HG02678 (cell line): ENCODE data around the gene FAM83F.

Experiments
- ATAC-seq: cut with Tn5 transposase; IDR thresholded peaks from one replicate; pipeline ENCODE4 v1.9.1; 2021; ENCODE audit warnings: mild to moderate bottlenecking, moderate library complexity; ENCODE audit not compliant: unreplicated experiment

The FAM83F gene

GRCh38 chr22:40033586-40034380 is 39.0 kb downstream of the FAM83F start:
- ATAC-seq, result no peak

DNA sequence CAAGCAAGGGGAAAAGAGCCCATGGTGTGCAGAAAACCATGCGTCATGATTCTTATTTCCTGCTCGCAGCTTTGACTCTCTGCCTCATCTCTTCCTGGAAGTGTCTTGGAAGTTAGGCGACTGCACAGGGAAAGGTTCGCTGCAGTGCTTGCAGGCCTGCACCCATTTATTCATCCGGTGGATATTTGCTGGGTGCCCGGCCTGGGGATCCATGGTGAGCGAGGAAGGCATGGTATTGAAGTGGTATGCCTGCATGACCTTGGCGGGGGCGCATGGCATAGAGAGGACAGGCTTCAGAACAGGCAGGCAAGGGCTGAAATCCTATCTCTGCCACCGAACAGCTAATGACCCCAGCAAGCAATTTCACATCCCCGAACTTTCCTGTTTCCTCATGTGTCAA is 40.6 kb downstream of the FAM83F start:
- ATAC-seq, result no peak

- ATAC-seq, result no peak
Observed at GRCh38 chr22:40036126-40036525, 41.4 kb downstream of the FAM83F start.

DNA sequence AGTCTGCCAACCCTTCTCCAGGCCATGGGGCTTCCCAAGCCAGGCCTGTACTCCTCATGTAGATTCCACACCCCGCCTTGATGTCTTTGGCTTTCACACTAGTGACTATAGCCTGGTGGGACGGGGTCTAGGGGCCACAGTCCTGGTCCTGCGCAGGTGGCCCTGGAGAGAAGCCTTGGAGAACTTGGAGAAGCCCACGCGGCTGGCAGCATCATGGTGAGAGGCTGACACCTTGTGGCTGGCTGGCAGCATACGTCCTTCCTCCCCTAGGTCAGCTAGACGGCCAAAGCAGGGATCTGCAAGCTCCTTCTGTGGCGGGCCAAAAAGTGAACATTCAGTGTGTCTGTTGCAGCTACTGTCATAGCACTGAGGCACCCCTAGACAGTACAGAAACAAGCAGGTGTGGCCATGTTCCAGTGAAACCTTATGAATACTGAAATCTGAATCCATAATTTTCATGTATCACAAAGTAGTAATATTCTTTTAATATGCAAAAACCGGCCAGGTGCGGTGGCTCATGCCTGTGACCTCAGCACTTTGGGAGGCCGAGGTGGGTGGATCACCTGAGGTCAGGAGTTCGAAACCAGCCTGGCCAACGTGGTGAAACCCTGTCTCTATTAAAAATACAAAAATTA is 42.0 kb downstream of the FAM83F start:
- ATAC-seq, result no peak

GRCh38 chr22:40037320-40037719 is 42.6 kb downstream of the FAM83F start:
- no peak for ATAC-seq

- ATAC-seq, result no peak
Observed at GRCh38 chr22:40039482-40040115, 44.8 kb downstream of the FAM83F start.

GRCh38 chr22:40040927-40041326 is 46.2 kb downstream of the FAM83F start:
- no peak for ATAC-seq

- no peak for ATAC-seq
Observed at GRCh38 chr22:40041366-40042137, 46.8 kb downstream of the FAM83F start.

GRCh38 chr22:40042312-40042711 is 47.6 kb downstream of the FAM83F start:
- no peak for ATAC-seq

- no peak for ATAC-seq
Observed at GRCh38 chr22:40043081-40043480, 48.3 kb downstream of the FAM83F start.

- ATAC-seq, result no peak
Observed at GRCh38 chr22:40043793-40044101, 49.0 kb downstream of the FAM83F start.

DNA sequence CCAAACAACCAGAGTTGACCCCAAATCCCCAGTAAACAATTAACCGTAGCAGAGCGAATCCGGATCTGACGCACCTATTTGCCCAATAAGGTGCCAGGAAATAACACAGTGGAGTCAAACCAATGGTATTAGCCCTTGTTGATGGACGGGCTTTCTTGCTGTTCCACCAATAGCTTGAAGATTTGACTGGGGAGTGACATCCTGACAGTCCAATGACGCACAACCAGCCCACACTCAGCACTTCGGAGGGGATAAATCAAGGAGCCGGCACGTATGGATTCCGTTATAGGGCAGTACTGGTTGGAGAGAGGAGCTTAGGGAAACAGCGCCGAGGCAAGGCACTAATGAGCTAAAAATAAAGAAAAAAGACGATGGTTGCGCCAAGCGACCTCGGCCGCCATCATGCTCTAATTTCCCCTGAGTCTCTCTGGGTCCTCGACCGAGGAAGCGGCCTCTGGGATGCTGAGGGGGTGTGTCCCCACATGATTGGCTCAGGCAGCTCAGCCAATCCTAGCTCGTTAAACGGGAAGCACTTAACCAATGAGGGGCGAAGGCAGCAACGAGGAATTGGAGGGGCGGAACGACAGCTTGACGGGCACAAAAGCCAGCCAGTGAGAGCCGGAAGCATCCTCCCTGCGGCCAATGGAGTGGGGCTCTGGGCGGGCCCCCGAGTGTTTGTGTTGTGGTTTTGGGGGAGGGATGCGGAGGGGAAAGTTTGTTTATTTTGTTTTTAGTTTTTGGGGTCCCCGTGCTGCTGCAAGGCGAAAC is 49.5 kb downstream of the FAM83F start:
- peak; percentile 85 for ATAC-seq

GRCh38 chr22:40044870-40045834 is 50.4 kb downstream of the FAM83F start:
- peak; percentile 20 for ATAC-seq

- ATAC-seq, result no peak
Observed at GRCh38 chr22:40046126-40046525, 51.4 kb downstream of the FAM83F start.

GRCh38 chr22:40050258-40050657 is 55.5 kb downstream of the FAM83F start:
- ATAC-seq, result peak; percentile 91

- no peak for ATAC-seq
Observed at GRCh38 chr22:40051322-40051721, 56.6 kb downstream of the FAM83F start.

DNA sequence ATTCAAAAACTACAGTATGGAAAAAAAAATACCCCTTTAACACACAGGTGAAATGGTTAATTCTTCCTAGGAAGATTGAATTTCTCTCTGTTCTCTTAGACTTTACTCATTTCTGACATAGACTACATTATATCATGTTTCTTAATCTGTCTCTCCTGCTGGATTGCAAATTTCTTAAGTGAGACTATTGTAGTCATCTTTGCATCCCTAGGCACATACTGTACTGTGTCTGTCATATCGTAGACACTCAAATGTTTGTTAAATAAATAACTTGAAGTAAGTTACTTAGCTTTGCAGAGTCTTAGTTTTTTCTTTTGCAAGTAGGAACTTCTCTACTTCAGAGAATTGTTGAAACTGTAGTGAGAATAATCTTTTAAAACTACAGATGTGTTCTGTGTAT is 58.7 kb downstream of the FAM83F start:
- no peak for ATAC-seq

DNA sequence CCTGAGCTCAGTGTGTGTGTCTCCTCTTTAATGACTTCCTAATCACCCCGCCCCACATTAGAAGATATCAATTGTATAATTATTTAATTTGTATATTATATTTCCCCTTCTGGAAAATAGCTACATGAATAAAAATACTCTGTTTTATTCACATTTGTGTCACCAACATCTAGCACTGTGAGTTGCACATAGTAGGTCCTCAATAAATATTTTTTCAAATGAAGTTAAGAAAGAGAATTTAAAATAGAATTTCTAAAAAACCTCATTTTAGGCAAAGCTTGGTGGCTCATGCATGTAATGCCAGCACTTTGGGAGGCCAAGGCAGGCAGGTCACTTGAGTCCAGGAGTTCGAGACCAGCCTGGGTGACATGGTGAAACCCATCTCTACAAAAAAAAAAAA is 59.7 kb downstream of the FAM83F start:
- ATAC-seq, result no peak

GRCh38 chr22:40055143-40055883 is 60.6 kb downstream of the FAM83F start:
- ATAC-seq, result peak; percentile 74
